ENCODE measurements around the gene SNX2. TPM values are rescaled to one million over a fixed set of nuclear protein-coding genes. Genes with fewer than 3 reads are reported as not detected.
"Not testable (repeated sequence)": the region's sequence is repeated elsewhere in the genome, so short reads cannot be mapped to it uniquely, and the experiment has no call there.

The SNX2 gene
- total RNA-seq, 4 donors from 2014 or later, result 35.5 to 44.8 (median 41.6) TPM

DNA sequence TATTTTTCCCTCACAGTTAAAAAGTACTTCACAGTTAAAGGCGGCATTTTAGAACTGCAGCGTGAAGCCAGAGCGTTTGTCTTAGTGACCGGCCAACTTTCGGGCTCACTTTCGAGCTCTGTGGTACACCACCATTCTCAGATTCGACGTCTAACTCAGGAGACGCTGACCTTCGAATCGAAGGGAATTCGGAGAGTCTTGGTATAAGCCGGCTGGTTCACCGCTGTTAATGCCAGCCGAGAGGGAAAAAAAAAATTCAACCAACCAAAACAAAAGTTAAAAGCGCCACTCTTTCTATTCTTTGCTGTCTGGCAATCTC is 70.0 kb downstream of the SNX2 start:
- no peak for DNase-seq (ENCODE audit: low spot score in 2 of 2)
- TF ChIP-seq, protein P1, sequence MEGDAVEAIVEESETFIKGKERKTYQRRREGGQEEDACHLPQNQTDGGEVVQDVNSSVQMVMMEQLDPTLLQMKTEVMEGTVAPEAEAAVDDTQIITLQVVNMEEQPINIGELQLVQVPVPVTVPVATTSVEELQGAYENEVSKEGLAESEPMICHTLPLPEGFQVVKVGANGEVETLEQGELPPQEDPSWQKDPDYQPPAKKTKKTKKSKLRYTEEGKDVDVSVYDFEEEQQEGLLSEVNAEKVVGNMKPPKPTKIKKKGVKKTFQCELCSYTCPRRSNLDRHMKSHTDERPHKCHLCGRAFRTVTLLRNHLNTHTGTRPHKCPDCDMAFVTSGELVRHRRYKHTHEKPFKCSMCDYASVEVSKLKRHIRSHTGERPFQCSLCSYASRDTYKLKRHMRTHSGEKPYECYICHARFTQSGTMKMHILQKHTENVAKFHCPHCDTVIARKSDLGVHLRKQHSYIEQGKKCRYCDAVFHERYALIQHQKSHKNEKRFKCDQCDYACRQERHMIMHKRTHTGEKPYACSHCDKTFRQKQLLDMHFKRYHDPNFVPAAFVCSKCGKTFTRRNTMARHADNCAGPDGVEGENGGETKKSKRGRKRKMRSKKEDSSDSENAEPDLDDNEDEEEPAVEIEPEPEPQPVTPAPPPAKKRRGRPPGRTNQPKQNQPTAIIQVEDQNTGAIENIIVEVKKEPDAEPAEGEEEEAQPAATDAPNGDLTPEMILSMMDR (IDR thresholded peaks at IDR 0.05), result no peak
- TF ChIP-seq POLR2A (IDR thresholded peaks at IDR 0.05), result no peak
- H3K4me3 ChIP-seq (ENCODE audit: low read depth, poor library complexity, severe bottlenecking), result peak overlapping the region; percentile 84
- 0% methylated on average over 16 of the region's 16 CpGs for WGBS, 2 donors
- intact Hi-C loops (cut with DNase I; ENCODE audit: low total_unique reads), result loop anchor here (5.0 kb wide), 1 partner anchor 143 kb away; no protein-coding TSS in a partner anchor

DNA sequence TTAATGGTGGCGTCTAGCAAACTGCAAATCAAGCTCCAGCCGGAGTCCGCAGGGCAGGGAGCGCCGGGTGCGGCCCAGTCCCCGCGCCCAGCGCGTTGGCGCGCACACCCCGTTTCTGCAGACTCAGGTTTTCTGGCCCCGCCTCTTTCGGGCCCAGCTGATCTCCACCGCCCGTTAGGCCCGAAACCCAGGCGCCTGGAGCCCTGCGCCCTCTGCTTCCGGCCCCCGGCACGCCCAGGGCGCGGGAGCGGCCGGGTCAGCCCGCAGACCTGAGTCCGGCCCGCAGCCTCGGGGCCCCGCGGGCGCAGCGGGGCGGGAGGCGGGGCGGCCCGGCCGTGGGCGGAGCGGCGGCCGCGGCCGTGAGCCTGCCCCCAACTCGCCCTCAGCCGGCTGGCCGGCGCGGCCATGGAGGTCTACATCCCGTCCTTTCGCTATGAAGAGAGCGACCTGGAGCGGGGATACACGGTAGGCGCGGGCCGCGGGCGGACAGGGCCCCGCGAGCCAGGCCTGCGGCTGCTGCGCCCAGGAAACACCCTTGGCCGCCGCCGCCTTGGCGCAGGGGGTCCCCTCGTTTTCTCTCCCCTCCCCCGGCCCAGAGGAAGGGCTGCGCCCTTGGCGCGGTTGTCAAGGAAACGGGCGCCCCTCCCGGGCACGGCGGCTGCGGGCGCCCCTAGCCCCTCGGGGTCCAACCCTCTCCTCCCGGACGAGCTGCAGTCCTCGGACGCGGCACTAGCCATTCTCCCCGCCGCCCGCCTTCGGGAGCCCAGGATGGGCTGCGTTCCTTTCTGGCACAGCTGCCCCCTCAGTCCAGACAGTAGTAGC is 70.6 kb downstream of the SNX2 start, which contains the start of gene SNX24:
Gene SNX24, plus strand, starts transcription at position 385 of the 822 bp plus-strand sequence. Its CDS starts 21 bp downstream, at position 406.
- DNase-seq (ENCODE audit: low spot score in 2 of 2), result peak; percentile 78 to 96
- H3K4me3 ChIP-seq (ENCODE audit: low read depth, poor library complexity, severe bottlenecking), result peak within 1 kb of the TSS; percentile 84
- TF ChIP-seq, protein P1 (IDR thresholded peaks at IDR 0.05), result no peak
- TF ChIP-seq POLR2A (IDR thresholded peaks at IDR 0.05), result no peak
- WGBS, 2 donors, result 0 to 1% methylated on average over 32 to 41 of the region's 92 CpGs
- intact Hi-C loops (cut with DNase I; ENCODE audit: low total_unique reads), result loop anchor here (5.0 kb wide), 1 partner anchor 143 kb away; no protein-coding TSS in a partner anchor

DNA sequence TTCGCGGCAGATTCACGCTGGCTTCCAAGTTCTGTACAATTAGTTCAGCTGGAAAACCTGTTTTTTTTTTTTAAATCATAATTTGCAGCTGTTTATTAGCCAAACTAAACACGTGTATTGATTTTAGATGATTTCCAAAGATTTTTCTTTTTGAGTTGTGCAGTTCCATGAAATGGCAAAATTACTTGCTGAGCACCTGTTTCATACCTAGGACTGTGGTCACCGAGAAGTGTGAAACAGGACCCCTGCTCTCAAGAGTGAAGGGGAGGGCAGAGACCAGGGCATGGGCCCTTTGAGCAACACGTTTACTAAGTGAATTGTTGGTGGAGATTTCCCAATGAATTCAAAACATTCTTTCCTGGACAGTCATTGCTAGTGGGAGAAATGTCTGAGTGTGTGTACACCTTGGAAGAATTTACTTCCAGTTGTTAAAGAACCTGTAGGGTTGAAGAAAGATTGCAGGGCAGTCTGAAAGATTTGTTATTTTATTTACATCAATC is 71.2 kb downstream of the SNX2 start:
- peak overlapping the region; percentile 84 for H3K4me3 ChIP-seq (ENCODE audit: low read depth, poor library complexity, severe bottlenecking)
- no peak for TF ChIP-seq POLR2A (IDR thresholded peaks at IDR 0.05)
- TF ChIP-seq, protein P1 (IDR thresholded peaks at IDR 0.05), result no peak
- WGBS, 2 donors, result 1% methylated on average over 6 of the region's 6 CpGs
- intact Hi-C loops (cut with DNase I; ENCODE audit: low total_unique reads), result loop anchor here (5.0 kb wide), 1 partner anchor 144 kb away; no protein-coding TSS in a partner anchor
- DNase-seq (ENCODE audit: low spot score in 2 of 2), result no peak

DNA sequence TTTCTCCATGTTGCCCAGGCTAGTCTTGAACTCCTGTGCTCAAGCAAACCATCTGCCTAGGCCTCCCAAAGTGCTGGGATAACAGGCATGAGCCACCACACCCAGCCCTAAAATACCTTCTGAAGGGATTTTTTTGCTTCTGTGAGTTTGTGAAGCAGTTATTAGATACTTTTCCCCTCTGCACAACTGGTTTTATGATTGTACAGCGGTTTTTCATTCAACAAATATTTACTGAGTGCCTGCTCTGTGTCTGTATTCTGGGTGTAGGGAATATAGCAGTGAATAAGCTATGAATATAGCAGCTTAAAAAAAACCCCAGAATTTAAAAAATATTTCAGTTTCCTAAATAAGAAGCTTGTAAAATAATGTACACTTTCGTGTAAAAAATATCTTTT is 72.8 kb downstream of the SNX2 start:
- intact Hi-C loops (cut with DNase I; ENCODE audit: low total_unique reads), result loop anchor here (5.0 kb wide), 1 partner anchor 145 kb away; no protein-coding TSS in a partner anchor
- DNase-seq (ENCODE audit: low spot score in 2 of 2), result no peak
- TF ChIP-seq POLR2A (IDR thresholded peaks at IDR 0.05), result no peak
- TF ChIP-seq, protein P1 (IDR thresholded peaks at IDR 0.05), result no peak
- no peak overlapping the region for H3K4me3 ChIP-seq (ENCODE audit: low read depth, poor library complexity, severe bottlenecking)
- 98% methylated on average over 2 of the region's 2 CpGs for WGBS, 2 donors

DNA sequence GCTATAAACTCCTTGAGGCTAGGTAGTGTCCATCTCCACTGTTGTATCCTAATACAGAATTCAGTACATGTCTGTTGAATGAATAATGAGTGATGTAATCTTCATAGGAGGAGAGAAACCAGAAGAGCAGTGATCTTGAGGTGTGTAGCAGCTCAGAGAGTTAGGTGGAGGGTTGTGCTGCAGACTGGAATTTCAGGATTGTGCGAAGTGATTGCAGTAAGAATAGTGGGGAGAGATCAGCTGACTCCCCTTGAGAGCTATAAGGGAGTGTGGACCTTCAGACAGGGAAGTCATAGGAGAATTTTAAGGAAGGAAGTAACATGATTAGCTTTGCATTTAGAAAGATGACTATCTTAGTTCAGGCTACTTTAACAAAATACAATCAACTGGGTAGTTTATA is 74.9 kb downstream of the SNX2 start:
- 42 to 50% methylated on average over 1 of the region's 1 CpG for WGBS, 2 donors
- H3K4me3 ChIP-seq (ENCODE audit: low read depth, poor library complexity, severe bottlenecking), result no peak overlapping the region
- TF ChIP-seq, protein P1 (IDR thresholded peaks at IDR 0.05), result no peak
- TF ChIP-seq POLR2A (IDR thresholded peaks at IDR 0.05), result no peak
- no peak for DNase-seq (ENCODE audit: low spot score in 2 of 2)
- intact Hi-C loops (cut with DNase I; ENCODE audit: low total_unique reads), result loop anchor here (5.0 kb wide), 1 partner anchor 147 kb away; no protein-coding TSS in a partner anchor

DNA sequence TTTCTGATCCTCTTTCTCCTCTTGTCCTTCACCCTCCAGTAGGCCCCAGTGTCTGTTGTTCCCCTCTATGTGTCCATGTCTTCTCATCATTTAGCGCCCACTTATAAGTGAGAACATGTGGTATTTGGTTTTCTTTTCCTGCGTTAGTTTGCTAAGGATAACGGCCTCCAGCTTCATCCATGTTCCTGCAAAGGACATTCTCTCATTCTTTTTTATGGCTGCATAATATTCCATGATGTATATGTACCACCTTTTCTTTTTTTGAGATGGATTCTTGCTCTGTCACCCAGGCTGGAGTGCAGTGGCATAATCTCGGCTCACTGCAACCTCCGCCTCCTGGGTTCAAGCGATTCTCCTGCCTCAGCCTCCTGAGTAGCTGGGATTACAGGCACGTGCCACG is 82.7 kb downstream of the SNX2 start:
- 98 to 99% methylated on average over 8 of the region's 8 CpGs for WGBS, 2 donors
- DNase-seq (ENCODE audit: low spot score in 2 of 2); intact Hi-C loops (cut with DNase I; ENCODE audit: low total_unique reads); H3K4me3 ChIP-seq (ENCODE audit: low read depth, poor library complexity, severe bottlenecking): not testable (repeated sequence)
